K562 (cell line): Measurements from ENCODE around the gene ZNF862. TPM values are rescaled to one million over a fixed set of nuclear protein-coding genes. Genes with fewer than 3 reads are reported as not detected.

Experiments
- ATAC-seq: fragments of 200-7000 bp; cut with Tn5 transposase; 3 replicates; pipeline ENCODE4 v1.9.1; 2020; ENCODE audit warnings: moderate library complexity
- BruUV-seq: library from RNA; stranded (reverse); fragments of 400-500 nt; replicated peaks from 2 replicates; lab custom pipeline; 2021; lab: Mats Ljungman, UMichigan
- CTCF ChIA-PET: fragments of 300-600 bp; formaldehyde crosslinking; extraction: SDS; loops from one replicate; lab custom pipeline; 2021; ENCODE audit warnings: low intra/inter-chr PET ratio; lab: Yijun Ruan, JAX
- POLR2A ChIA-PET: fragments of 300-600, 350-650 bp; sonication (Branson Sonifier 250); formaldehyde crosslinking; extraction: SDS; loops from one replicate; lab custom pipeline; 2021; ENCODE audit warnings: antibody characterized with exemption, inconsistent platforms; lab: Yijun Ruan, JAX
- DNase-seq, 4 experiments: peaks; one replicate each; pipeline versions ENCODE4 v3.0.0 to v3.0.0-alpha.2; 2011 to 2018; ENCODE audit warnings: low spot score in 3 of 4, mixed read lengths in 3 of 4; ENCODE audit errors: extremely low read depth in 1 of 4
- FAIRE-seq: peaks from 2 replicates; lab custom pipeline; 2011; peaks lifted over from hg19 to GRCh38; lab: Jason Lieb, UNC
- H2AFZ ChIP-seq: 2 replicates; pipeline ENCODE4 v1.6.0; 2011; ENCODE audit warnings: low read depth, low read length, control low read depth, inconsistent platforms
- H3K27ac ChIP-seq: fragments of 200-600 bp; 3 replicates; pipeline ENCODE4 v1.8.0; 2011; ENCODE audit warnings: low read depth, mild to moderate bottlenecking, control low read depth, inconsistent platforms, low read length, moderate library complexity, mixed read lengths; ENCODE audit errors: extremely low read depth
- H3K27me3 ChIP-seq, 2 experiments: fragments of 300-600 bp in 1 of 2; 2 replicates in 1 of 2; 3 replicates in 1 of 2; pipeline versions ENCODE4 v1.6.0 to v1.8.0; 2011; ENCODE audit warnings: inconsistent platforms in 2 of 2, low read length in 2 of 2, mild to moderate bottlenecking in 1 of 2, mixed read lengths in 1 of 2, moderate library complexity in 1 of 2; ENCODE audit not compliant: control insufficient read depth in 2 of 2, insufficient read depth in 2 of 2
- H3K36me3 ChIP-seq: fragments of 300-600 bp; 3 replicates; pipeline ENCODE4 v1.8.0; 2011; ENCODE audit warnings: mild to moderate bottlenecking, low read length, inconsistent platforms; ENCODE audit not compliant: control insufficient read depth, insufficient read depth
- H3K4me1 ChIP-seq, 2 experiments: fragments of 200-600 bp in 1 of 2; replicated peaks in 1 of 2; 2 replicates in 1 of 2; 3 replicates in 1 of 2; pipeline versions ENCODE4 v1.5.1 to v1.8.0; 2011; ENCODE audit warnings: inconsistent platforms in 2 of 2, low read length in 2 of 2, mild to moderate bottlenecking in 1 of 2, mixed read lengths in 1 of 2, moderate library complexity in 1 of 2; ENCODE audit not compliant: control insufficient read depth in 2 of 2, insufficient read depth in 2 of 2
- H3K4me2 ChIP-seq: 2 replicates; pipeline ENCODE4 v1.6.1; 2011; ENCODE audit warnings: low read length, control low read depth, inconsistent platforms, mixed read lengths; ENCODE audit not compliant: insufficient read depth
- H3K4me3 ChIP-seq: fragments of 200-600 bp; sonication (generic), shearing (Covaris generic); 2 replicates; pipeline ENCODE4 v1.5.1; 2016; ENCODE audit warnings: control low read depth, inconsistent platforms
- H3K79me2 ChIP-seq: fragments of 200-600 bp; 3 replicates; pipeline ENCODE4 v1.8.0; 2011; ENCODE audit warnings: low read length, inconsistent platforms; ENCODE audit not compliant: control insufficient read depth, insufficient read depth
- H3K9ac ChIP-seq, 2 experiments: 2 replicates each; pipeline versions ENCODE4 v1.6.0 to v1.6.1; 2011; ENCODE audit warnings: low read depth in 2 of 2, low read length in 2 of 2, control low read depth in 1 of 2, inconsistent platforms in 1 of 2, mild to moderate bottlenecking in 1 of 2, mixed read lengths in 1 of 2; ENCODE audit not compliant: insufficient read depth in 1 of 2
- H3K9me1 ChIP-seq: one replicate; pipeline ENCODE4 v1.6.0; 2011; ENCODE audit warnings: inconsistent platforms, mild to moderate bottlenecking, low read length, moderate library complexity; ENCODE audit not compliant: control insufficient read depth, insufficient read depth
- H3K9me3 ChIP-seq: replicated peaks from 2 replicates; pipeline ENCODE4 v1.5.1; 2011; ENCODE audit warnings: low read depth, low read length, inconsistent platforms; ENCODE audit not compliant: control insufficient read depth, insufficient read depth
- H4K20me1 ChIP-seq: replicated peaks from 2 replicates; pipeline ENCODE4 v1.6.1; 2011; ENCODE audit warnings: low read length, inconsistent platforms, mixed read lengths; ENCODE audit not compliant: control insufficient read depth, insufficient read depth
- FOXP4 ChIP-seq: sonication (generic); formaldehyde crosslinking; IDR thresholded peaks from 2 replicates; pipeline ENCODE4 v1.8.0; 2022; ENCODE audit warnings: mild to moderate bottlenecking, missing genetic modification reagents, borderline replicate concordance
- MBD2 ChIP-seq: sonication (generic); IDR thresholded peaks from 2 replicates; pipeline ENCODE4 v1.6.1; 2016; ENCODE audit warnings: low read depth, borderline replicate concordance
- TCFL5 ChIP-seq: fragments of 250-450 bp; sonication (Bioruptor Pico); conservative IDR thresholded peaks from 2 replicates; pipeline ENCODE4 v1.6.1; 2021; ENCODE audit warnings: mild to moderate bottlenecking, moderate library complexity, matching md5 sums
- ZNF766 ChIP-seq: fragments of 200-800 bp; sonication (Bioruptor generic); conservative IDR thresholded peaks from 2 replicates; pipeline ENCODE4 v1.6.1; 2016; ENCODE audit warnings: missing genetic modification characterization, missing compliant biosample characterization
- WGBS: fragments of 100-300 bp; shearing (Covaris generic); methylation state at CpG from one replicate; pipeline ENCODE4 v1.1.6; 2016; ENCODE audit warnings: low coverage, mixed read lengths; ENCODE audit not compliant: insufficient coverage; ENCODE audit errors: missing lambda C conversion rate; 5-methylcytosine and 5-hydroxymethylcytosine counted together
- in situ Hi-C: fragments of 300-500 bp; cut with MboI; formaldehyde crosslinking; loops from 4 replicates; pipeline ENCODE4 v1.15.0; 2018; ENCODE audit warnings: inconsistent platforms, mixed read lengths
- intact Hi-C: fragments of 100-400 bp; cut with micrococcal nuclease; formaldehyde crosslinking; loops from 2 replicates; pipeline ENCODE4 v1.14.2; 2022
- polyA plus RNA-seq, 8 experiments: library from polyadenylated mRNA; depleted of rRNA in 4 of 8; stranded (reverse) in 5 of 8; unstranded in 3 of 8; fragments of >200 nt; fragmentation: Nextera tagmentation in 2 of 8; fragmentation: Illumina TruSeq in 1 of 8; extraction: Ambion mirVana in 2 of 8; extraction: Trizol in 1 of 8; gene quantifications; 2 replicates each; pipeline versions ENCODE4 v1.2.1 to v1.2.3, GENCODE V29; 2011 to 2014; ENCODE audit warnings: inconsistent platforms in 1 of 8, missing spikeins in 1 of 8
- total RNA-seq, 7 experiments: library from RNA; depleted of rRNA in 6 of 7; stranded (reverse); fragments of >200 nt in 6 of 7; fragmentation: Illumina TruSeq in 2 of 7; extraction: Trizol in 2 of 7; gene quantifications; 2 replicates each; pipeline versions ENCODE4 v1.2.1 to v1.2.3, GENCODE V29; 2011 to 2021; ENCODE audit warnings: low replicate concordance in 1 of 7
- TF ChIP-seq, protein P1 (sequence below): sonication (generic); formaldehyde crosslinking; IDR thresholded peaks from 2 replicates; pipeline ENCODE4 v1.8.0; 2022; ENCODE audit warnings: mild to moderate bottlenecking, missing genetic modification reagents

The ZNF862 gene
- total and polyA plus RNA-seq, 9 of the 15 experiments (the other 6 are each of a cell fraction or from before 2014, with no cell fraction given) = 1.1 to 3.9 (median 2.6) TPM

GRCh38 chr7:149833495-149834130, 4.6 kb upstream of the ZNF862 start (continued):
- TF ChIP-seq FOXP4 (CRISPR knock-in tag) (no peak), TCFL5 (CRISPR knock-in tag) (no peak), MBD2 (no peak)

DNA sequence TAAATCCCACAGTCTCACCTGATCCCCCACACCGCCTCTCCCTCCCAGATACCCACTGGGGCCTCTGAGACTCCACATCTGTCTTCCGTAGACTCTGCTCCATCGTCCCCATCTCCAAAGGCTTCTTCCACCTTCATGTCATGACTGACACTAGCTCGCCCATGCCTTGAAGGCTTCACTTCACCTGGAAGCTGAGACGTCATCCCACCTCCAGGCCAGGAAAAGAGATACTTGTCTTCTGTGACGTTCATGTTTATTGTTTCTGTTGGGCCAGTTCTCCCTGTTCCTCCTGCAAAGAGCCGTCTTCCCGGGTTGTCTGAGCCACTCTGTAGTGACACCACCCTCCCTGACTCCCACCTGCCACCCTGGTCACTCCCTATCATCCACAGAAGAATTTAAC, 3.6 kb upstream of the ZNF862 start:
- Histone ChIP-seq H3K9me3 (no peaks in the 10 kb centered on the region), H3K9me1 (no peaks in the 10 kb centered on the region), H3K36me3 (no peaks in the 10 kb centered on the region), H3K79me2 (peaks cover 7% of the 10 kb centered on the region; the same call in 1 of the 3 replicates), H3K4me2 (no peak overlapping the region), H3K27me3 (peaks cover 30 to 45% of the 10 kb centered on the region in 2 experiments), H3K4me1 (peaks cover 12 to 15% of the 10 kb centered on the region in 2 experiments; a peak in 4 of 5 replicates), H4K20me1 (peaks cover 14% of the 10 kb centered on the region), H3K27ac (no peak overlapping the region), H3K4me3 (no peak overlapping the region), H2AFZ (no peak overlapping the region), H3K9ac (no peak overlapping the region)
- BruUV-seq = no TSS peak
- DNase-seq = no peak
- WGBS = 4% methylated on average over 8 of the region's 8 CpGs
- in situ Hi-C loops (no loop called here), intact Hi-C loops (no loop called here)
- no peak for FAIRE-seq
- ATAC-seq = no peak
- POLR2A ChIA-PET = interaction anchor here (0.9 kb wide), 1 partner anchor 12 kb away, joined by 4 read pairs; no protein-coding TSS in a partner anchor
- TF ChIP-seq ZNF766 (CRISPR knock-in tag) = no peak
- TF ChIP-seq, protein P1, sequence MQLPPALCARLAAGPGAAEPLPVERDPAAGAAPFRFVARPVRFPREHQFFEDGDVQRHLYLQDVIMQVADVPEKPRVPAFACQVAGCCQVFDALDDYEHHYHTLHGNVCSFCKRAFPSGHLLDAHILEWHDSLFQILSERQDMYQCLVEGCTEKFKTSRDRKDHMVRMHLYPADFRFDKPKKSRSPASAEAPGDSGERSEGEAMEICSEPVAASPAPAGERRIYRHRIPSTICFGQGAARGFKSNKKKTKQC (CRISPR knock-in tag) = 0 out of 2 replicates have a peak, but pooled peaks have one; percentile 3
- CTCF ChIA-PET = no interaction called here
